HepG2 (cell line): Measurements from ENCODE around the gene MEF2D. TPM values are rescaled to one million over a fixed set of nuclear protein-coding genes. Genes with fewer than 3 reads are reported as not detected.

Experiments
- AHR ChIP-seq: IDR thresholded peaks from 2 replicates; pipeline ENCODE4 v1.6.1; 2018; ENCODE audit warnings: missing genetic modification reagents, missing compliant biosample characterization
- CBX5 ChIP-seq: sonication (generic); formaldehyde crosslinking; IDR thresholded peaks from 2 replicates; pipeline ENCODE4 v1.4.0; 2020; ENCODE audit warnings: missing genetic modification reagents, borderline replicate concordance
- DPF2 ChIP-seq: sonication (generic); formaldehyde crosslinking; IDR thresholded peaks from 2 replicates; pipeline ENCODE4 v1.4.0; 2020; ENCODE audit warnings: mild to moderate bottlenecking, low read depth, missing genetic modification reagents, borderline replicate concordance
- FOXC1 ChIP-seq: sonication (generic); formaldehyde crosslinking; IDR thresholded peaks from 2 replicates; pipeline ENCODE4 v1.8.0; 2022; ENCODE audit warnings: mild to moderate bottlenecking, missing genetic modification reagents, borderline replicate concordance
- GABPB1 ChIP-seq: IDR thresholded peaks from 2 replicates; pipeline ENCODE4 v1.6.1; 2016; ENCODE audit warnings: mild to moderate bottlenecking, missing genetic modification reagents, moderate library complexity, missing compliant biosample characterization
- HHEX ChIP-seq: IDR thresholded peaks from 2 replicates; pipeline ENCODE4 v1.6.1; 2016; ENCODE audit warnings: control low read depth
- KAT7 ChIP-seq: IDR thresholded peaks from 2 replicates; pipeline ENCODE4 v1.6.1; 2018; ENCODE audit warnings: borderline replicate concordance, missing compliant biosample characterization
- KDM5A ChIP-seq: fragments of 200-600 bp; sonication (generic); IDR thresholded peaks from 2 replicates; pipeline ENCODE4 v1.7.0; 2018; ENCODE audit warnings: antibody characterized with exemption, mild to moderate bottlenecking, low read length, borderline replicate concordance
- LCORL ChIP-seq, 2 experiments: fragments of 450-650 bp in 1 of 2; sonication (generic) in 1 of 2; formaldehyde crosslinking in 1 of 2; IDR thresholded peaks; 2 replicates each; pipeline versions ENCODE4 v1.5.0 to v1.6.1; 2017 to 2020; ENCODE audit warnings: antibody characterized with exemption in 1 of 2, missing genetic modification reagents in 1 of 2
- MAFG ChIP-seq: sonication (generic); formaldehyde crosslinking; IDR thresholded peaks from 2 replicates; pipeline ENCODE4 v1.5.1; 2020; ENCODE audit warnings: mild to moderate bottlenecking, missing genetic modification reagents
- NR2F1 ChIP-seq, 2 experiments: fragments of 450-650 bp in 1 of 2; formaldehyde crosslinking in 1 of 2; IDR thresholded peaks; 2 replicates each; pipeline versions ENCODE4 v1.5.0 to v1.6.1; 2016 to 2020; ENCODE audit warnings: mild to moderate bottlenecking in 1 of 2, missing compliant biosample characterization in 1 of 2, missing genetic modification reagents in 1 of 2, moderate library complexity in 1 of 2
- PHF5A ChIP-seq: IDR thresholded peaks from one replicate; pipeline ENCODE4 v1.6.1; 2018; ENCODE audit warnings: low read depth, missing genetic modification reagents; ENCODE audit not compliant: unreplicated experiment
- SALL2 ChIP-seq: sonication (generic); formaldehyde crosslinking; IDR thresholded peaks from 2 replicates; pipeline ENCODE4 v1.8.1; 2023; ENCODE audit warnings: mild to moderate bottlenecking, missing genetic modification reagents, inconsistent platforms
- STAT5B ChIP-seq: sonication (generic); formaldehyde crosslinking; IDR thresholded peaks from 2 replicates; pipeline ENCODE4 v1.4.0; 2020; ENCODE audit warnings: missing genetic modification reagents
- TRIM22 ChIP-seq: fragments of 450-650 bp; IDR thresholded peaks from 2 replicates; pipeline ENCODE4 v1.6.1; 2017
- ZBTB25 ChIP-seq: IDR thresholded peaks from 2 replicates; pipeline ENCODE4 v1.6.1; 2018; ENCODE audit warnings: missing genetic modification reagents
- ZNF496 ChIP-seq: sonication (generic); formaldehyde crosslinking; IDR thresholded peaks from 2 replicates; pipeline ENCODE4 v1.8.1; 2023; ENCODE audit warnings: mild to moderate bottlenecking, moderate library complexity, missing genetic modification reagents; ENCODE audit not compliant: insufficient replicate concordance
- ZNF747 ChIP-seq: sonication (generic); formaldehyde crosslinking; IDR thresholded peaks from 2 replicates; pipeline ENCODE4 v1.8.1; 2023; ENCODE audit warnings: missing genetic modification reagents, mild to moderate bottlenecking, borderline replicate concordance
- polyA plus RNA-seq, 8 experiments: library from polyadenylated mRNA; depleted of rRNA in 3 of 8; stranded (reverse) in 7 of 8; unstranded in 1 of 8; fragments of >200 nt; fragmentation: Illumina TruSeq in 4 of 8; extraction: Trizol in 4 of 8; gene quantifications; 2 replicates each; pipeline versions ENCODE4 v1.2.1 to v1.2.3, GENCODE V29; 2011 to 2016; ENCODE audit warnings: low read depth in 4 of 8, missing spikeins in 1 of 8, mixed read lengths in 1 of 8; ENCODE audit not compliant: insufficient read depth in 1 of 8
- total RNA-seq, 5 experiments: library from RNA; depleted of rRNA; stranded (reverse); fragments of >200 nt; fragmentation: Illumina TruSeq; extraction: Trizol; gene quantifications; 2 replicates each; pipeline ENCODE4 v1.2.3, GENCODE V29; 2016; ENCODE audit warnings: low read depth in 1 of 5
- TF ChIP-seq, protein P1 (sequence below): sonication (generic); formaldehyde crosslinking; IDR thresholded peaks from 2 replicates; pipeline ENCODE4 v1.4.0; 2020; ENCODE audit warnings: mild to moderate bottlenecking, missing genetic modification reagents
- TF ChIP-seq, protein P2 (sequence below): sonication (generic); formaldehyde crosslinking; IDR thresholded peaks from 2 replicates; pipeline ENCODE4 v1.5.0; 2020; ENCODE audit warnings: missing genetic modification reagents
- TF ChIP-seq, protein P3 (sequence below): IDR thresholded peaks from 2 replicates; pipeline ENCODE4 v1.6.1; 2016; ENCODE audit warnings: missing genetic modification reagents, missing compliant biosample characterization
- TF ChIP-seq, protein P4 (sequence below): sonication (generic); formaldehyde crosslinking; IDR thresholded peaks from 2 replicates; pipeline ENCODE4 v1.5.1; 2020; ENCODE audit warnings: mild to moderate bottlenecking, moderate library complexity, missing genetic modification reagents

MEF2D gene
- total and polyA plus RNA-seq, 2 of the 13 experiments (the other 11 are each of a cell fraction or from before 2014, with no cell fraction given), result 1.6 to 3.9 TPM

- TF ChIP-seq DPF2 (CRISPR knock-in tag) (peak; percentile 99), GABPB1 (CRISPR knock-in tag) (peak; percentile 73), ZNF496 (no peak), NR2F1 (CRISPR knock-in tag; IDR thresholded peaks at IDR 0.05) (peak; percentile 80 to 81), KAT7 (CRISPR knock-in tag) (peak; percentile 79; the same call in 1 of the 2 replicates), TRIM22 (no peak), ZNF747 (CRISPR knock-in tag) (peak; percentile 83; the same call in 1 of the 2 replicates), FOXC1 (peak; percentile 95), STAT5B (no peak), MAFG (CRISPR knock-in tag) (no peak), PHF5A (CRISPR knock-in tag) (peak; percentile 92), AHR (no peak), KDM5A (no peak), LCORL (IDR thresholded peaks at IDR 0.05) (no peak), LCORL (CRISPR knock-in tag; IDR thresholded peaks at IDR 0.05) (peak; percentile 99), ZBTB25 (CRISPR knock-in tag) (peak; percentile 90), SALL2 (CRISPR knock-in tag) (0 out of 2 replicates have a peak, but pooled peaks have one; percentile 56), HHEX (CRISPR knock-in tag) (peak; percentile 82), CBX5 (CRISPR knock-in tag) (peak; percentile 92; the same call in 1 of the 2 replicates)
- TF ChIP-seq, protein P1, sequence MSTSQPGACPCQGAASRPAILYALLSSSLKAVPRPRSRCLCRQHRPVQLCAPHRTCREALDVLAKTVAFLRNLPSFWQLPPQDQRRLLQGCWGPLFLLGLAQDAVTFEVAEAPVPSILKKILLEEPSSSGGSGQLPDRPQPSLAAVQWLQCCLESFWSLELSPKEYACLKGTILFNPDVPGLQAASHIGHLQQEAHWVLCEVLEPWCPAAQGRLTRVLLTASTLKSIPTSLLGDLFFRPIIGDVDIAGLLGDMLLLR, result 0 out of 2 replicates have a peak, but pooled peaks have one; percentile 77
- TF ChIP-seq, protein P2, sequence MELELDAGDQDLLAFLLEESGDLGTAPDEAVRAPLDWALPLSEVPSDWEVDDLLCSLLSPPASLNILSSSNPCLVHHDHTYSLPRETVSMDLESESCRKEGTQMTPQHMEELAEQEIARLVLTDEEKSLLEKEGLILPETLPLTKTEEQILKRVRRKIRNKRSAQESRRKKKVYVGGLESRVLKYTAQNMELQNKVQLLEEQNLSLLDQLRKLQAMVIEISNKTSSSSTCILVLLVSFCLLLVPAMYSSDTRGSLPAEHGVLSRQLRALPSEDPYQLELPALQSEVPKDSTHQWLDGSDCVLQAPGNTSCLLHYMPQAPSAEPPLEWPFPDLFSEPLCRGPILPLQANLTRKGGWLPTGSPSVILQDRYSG (CRISPR knock-in tag), result no peak
- TF ChIP-seq, protein P3, sequence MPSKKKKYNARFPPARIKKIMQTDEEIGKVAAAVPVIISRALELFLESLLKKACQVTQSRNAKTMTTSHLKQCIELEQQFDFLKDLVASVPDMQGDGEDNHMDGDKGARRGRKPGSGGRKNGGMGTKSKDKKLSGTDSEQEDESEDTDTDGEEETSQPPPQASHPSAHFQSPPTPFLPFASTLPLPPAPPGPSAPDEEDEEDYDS (CRISPR knock-in tag), result peak; percentile 65
- TF ChIP-seq, protein P4, sequence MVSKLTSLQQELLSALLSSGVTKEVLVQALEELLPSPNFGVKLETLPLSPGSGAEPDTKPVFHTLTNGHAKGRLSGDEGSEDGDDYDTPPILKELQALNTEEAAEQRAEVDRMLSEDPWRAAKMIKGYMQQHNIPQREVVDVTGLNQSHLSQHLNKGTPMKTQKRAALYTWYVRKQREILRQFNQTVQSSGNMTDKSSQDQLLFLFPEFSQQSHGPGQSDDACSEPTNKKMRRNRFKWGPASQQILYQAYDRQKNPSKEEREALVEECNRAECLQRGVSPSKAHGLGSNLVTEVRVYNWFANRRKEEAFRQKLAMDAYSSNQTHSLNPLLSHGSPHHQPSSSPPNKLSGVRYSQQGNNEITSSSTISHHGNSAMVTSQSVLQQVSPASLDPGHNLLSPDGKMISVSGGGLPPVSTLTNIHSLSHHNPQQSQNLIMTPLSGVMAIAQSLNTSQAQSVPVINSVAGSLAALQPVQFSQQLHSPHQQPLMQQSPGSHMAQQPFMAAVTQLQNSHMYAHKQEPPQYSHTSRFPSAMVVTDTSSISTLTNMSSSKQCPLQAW, result peak; percentile 99
These were observed 28.8 kb downstream of the MEF2D start (continued) for GRCh38 chr1:156471496-156472490.
